Left lobe of liver (tissue), 2 donors: ENCODE data around the gene CMC1. TPM values are rescaled to one million over a fixed set of nuclear protein-coding genes. Genes with fewer than 3 reads are reported as not detected.
A peak's percentile ranks its signal among the peaks of the same experiment; 100 is the strongest.
"Not testable (repeated sequence)": the region's sequence is repeated elsewhere in the genome, so short reads cannot be mapped to it uniquely, and the experiment has no call there.

ENCODE experiments used
- ATAC-seq: fragments of 200-7000 bp; cut with Tn5 transposase; one replicate; pipeline ENCODE4 v1.9.1; 2020; ENCODE audit warnings: mild to moderate bottlenecking, moderate library complexity
- DNase-seq: peaks from one replicate; pipeline ENCODE4 v3.0.0-alpha.2; 2020; ENCODE audit warnings: low spot score
- total RNA-seq: library from RNA; stranded (reverse); gene quantifications from one replicate; pipeline ENCODE4 v1.2.1, GENCODE V29; 2021
- donor health status: DM: no; HTN: no; CAD: no; lungs with moderate emphysema.
- donor health status: DM: no; HTN: yes; CAD: no.

The CMC1 gene
- total RNA-seq, 1 donor from 2014 or later = 12.4 TPM

DNA sequence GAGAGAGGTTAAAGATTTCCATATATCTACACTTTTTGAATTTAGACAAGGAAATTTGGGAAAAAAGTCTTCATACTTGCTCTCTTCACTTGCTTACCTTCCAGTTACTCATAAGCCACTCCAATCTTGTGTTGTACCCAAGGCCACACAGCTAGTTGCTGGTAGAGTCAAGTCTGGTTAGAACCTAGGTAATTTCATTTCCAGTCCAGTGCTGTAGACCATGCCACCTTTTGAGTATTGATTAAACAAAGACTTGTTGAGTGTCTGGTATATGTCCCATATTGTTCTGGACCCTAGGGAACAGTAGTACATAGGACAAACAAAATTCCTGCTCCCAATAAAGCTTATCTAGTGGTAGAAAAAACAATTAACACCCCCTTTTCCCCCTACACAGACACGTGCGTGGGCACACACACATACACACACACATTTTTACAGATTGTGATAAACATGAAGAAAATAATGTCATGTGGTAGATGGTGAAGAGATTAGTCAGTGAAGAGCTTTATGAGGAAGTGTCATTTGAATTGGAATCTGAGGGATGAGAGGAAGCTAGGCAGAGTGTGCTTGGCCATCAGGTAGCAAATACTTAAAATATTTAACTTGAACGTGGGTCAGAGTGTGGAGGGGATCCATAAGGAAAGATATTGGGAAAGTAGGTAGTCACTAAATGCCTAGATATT, 2.1 kb downstream of the CMC1 start:
- ATAC-seq (no peak), DNase-seq (no peak)

DNA sequence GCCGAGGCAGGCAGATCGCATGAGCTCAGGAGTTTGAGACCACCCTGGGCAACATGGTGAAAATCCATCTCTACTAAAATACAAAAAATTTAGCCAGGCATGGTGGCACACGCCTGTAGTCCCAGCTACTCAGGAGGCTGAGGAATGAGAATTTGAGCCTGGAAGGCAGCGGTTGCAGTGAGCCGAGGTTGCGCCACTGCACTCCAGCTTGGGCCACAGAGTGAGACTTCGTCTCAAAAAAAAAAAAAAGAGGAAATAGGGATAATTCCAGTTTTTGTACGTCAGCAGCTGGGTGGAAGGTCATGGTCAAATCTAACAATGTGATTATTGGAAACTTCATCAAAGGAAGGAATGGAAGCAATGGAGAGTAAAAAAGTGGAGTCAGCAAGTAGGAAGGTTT, 3.1 kb downstream of the CMC1 start:
- DNase-seq (no peak), ATAC-seq (no peak)

DNA sequence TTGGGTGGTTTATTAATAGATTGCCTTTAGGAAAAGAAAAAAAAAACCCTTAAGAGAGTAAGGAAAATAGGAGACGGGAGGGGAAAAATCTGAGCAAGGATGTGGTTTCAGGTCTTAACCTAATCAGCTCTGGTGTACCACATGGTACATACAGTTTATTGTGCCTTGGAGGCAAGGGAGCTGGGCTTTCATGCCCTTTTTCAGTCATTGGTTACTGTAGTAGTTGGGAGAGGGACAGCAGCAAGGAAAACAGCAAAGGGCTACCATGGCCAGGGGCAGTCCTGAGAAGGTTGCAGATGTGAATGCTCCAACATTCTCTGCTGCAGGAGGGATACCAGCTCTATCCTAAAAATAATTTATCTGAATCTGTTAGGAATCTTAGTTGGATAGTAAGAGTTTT, 5.9 kb downstream of the CMC1 start:
- no peak for DNase-seq
- no peak for ATAC-seq

GRCh38 chr3:28250999-28251398, 9.6 kb downstream of the CMC1 start:
- ATAC-seq = no peak
- no peak for DNase-seq

GRCh38 chr3:28252001-28252431, 10.6 kb downstream of the CMC1 start:
- no peak for ATAC-seq
- DNase-seq = no peak

DNA sequence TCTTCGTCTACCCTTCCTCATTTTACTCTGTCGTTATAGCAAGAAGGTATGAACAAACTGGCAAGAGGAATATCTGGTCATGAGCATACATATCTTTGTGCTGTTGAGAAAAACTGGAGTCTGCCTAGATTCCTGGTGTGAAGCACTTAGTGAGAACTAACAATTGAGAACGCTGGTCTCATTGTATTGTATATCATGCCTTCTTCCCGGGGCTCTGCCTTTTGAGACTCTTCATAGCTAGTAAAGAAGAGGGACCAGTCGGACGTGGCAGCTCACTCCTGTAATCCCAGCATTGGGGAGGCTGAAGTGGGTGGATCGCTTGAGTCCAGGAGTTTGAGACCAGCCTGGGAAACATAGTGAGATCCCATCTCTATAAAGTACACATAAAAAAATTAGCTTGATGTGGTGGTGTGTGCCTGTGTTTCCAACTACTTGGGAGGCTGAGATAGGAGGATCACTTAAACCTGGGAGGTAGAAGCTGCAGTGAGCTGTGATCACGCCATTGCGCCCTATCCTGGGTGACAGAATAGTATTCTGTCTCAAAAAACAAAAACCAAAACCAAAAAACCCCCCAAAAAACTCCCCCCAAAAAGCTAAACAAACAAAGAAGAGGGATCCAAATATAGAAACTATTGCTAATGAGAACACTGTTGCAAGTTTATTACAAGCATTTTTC, 11.8 kb downstream of the CMC1 start:
- no peak for DNase-seq
- ATAC-seq = no peak

DNA sequence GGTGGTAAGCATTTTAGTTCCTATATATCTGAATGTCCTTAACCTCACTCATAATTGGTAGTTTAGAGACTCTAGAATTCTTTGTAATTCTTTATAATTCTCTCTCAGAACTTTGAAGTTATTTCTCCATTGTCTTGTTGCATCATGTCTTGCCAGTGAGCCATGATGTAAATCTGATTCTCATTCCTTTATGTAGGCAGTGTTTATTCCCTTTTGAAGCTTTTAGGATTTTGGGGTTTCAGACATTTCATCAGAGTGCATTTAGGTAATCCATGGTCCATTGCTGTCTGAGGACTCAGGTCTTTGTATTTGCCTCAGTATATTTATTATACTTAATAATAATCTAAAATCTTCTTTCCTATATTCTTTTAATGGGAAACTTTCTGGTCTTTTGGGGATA, 20.6 kb downstream of the CMC1 start:
- ATAC-seq (no peak), DNase-seq (no peak)

GRCh38 chr3:28265641-28266040, 24.2 kb downstream of the CMC1 start:
- DNase-seq (no peak), ATAC-seq (no peak)

- DNase-seq = no peak
- ATAC-seq = peak; percentile 82
These were observed 26.8 kb downstream of the CMC1 start for GRCh38 chr3:28267984-28268849.

DNA sequence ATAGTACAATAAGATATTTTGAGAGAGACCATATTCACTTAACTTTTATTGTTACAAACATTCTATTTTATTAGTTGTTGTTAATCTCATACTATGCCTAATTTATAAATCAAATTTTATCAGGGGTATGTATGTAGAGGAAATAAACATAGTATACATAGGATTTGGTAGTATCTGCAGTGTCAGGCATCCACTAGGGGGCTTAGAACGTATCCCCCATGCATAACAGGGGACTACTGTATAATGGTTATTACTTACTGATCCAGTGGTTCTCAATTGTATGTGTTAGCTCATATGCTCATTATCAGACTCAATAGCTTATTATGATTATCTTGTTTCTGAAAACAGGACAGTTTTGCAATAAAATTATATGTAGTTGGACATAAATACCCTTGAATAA, 27.6 kb downstream of the CMC1 start:
- ATAC-seq (no peak), DNase-seq (no peak)

DNA sequence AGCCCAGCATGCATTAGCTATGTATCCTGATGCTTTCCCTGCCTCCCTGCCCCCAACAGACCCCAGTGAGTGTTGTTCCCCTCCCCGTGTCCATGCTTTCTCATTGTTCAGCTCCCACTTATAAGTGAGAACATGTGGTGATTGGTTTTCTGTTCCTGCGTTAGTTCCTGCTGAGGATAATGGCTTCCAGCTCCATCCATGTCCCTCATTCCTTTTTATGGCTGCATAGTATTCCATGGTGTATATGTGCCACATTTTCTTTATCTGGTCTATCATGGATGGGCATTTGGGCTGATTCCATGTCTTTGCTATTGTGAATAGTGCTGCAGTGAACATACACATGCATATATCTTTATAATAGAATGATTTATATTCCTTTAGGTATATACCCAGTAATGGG, 28.5 kb downstream of the CMC1 start:
- not testable (repeated sequence) for DNase-seq, ATAC-seq

GRCh38 chr3:28273837-28274236, 32.4 kb downstream of the CMC1 start:
- no peak for ATAC-seq

DNA sequence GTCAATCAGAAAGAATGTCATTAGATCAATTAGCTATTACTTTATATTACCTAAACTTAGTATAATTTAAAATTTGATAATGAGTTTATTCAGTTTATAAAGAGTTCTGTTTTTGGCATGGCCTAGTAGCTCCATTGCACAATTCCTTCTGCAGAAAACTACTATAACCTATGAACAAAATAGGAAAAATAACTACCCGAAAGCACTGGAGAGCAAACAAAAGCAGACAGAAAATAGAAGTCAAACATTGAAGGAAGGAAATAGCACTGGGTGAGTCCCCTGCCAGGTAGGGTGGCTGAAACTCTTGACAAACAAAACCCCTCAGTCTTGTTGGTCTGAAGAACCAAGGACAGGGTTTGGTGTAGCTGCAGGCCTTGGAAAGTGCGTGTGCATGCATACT, 37.5 kb downstream of the CMC1 start:
- DNase-seq (no peak), ATAC-seq (peak; percentile 66)

More at GRCh38 chr3:28273837-28274236, 32.4 kb downstream of the CMC1 start:
- DNase-seq = no peak

DNA sequence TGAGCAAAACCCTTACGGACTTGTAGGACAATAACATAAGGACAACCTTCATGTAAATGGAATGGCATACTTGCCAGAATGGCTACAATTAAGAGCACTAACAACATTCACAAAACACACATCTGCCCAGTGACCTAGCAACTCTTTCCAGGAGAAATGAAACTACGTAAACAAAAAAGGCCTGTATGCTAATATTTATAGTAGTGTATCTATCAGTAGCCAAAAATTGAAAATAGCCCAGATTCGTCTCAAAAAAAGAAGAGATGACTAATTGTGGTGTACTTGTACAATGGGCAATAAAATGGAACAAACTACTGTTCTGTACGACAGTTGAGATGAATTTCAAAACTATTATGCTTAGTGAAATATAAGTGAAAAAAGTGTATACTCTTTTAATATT, 38.4 kb downstream of the CMC1 start:
- DNase-seq (no peak), ATAC-seq (no peak)

GRCh38 chr3:28280781-28281180, 39.4 kb downstream of the CMC1 start:
- ATAC-seq (no peak), DNase-seq (no peak)

GRCh38 chr3:28286595-28286994, 45.2 kb downstream of the CMC1 start:
- DNase-seq = no peak
- ATAC-seq = peak; percentile 92

- no peak for ATAC-seq
These were observed 45.6 kb downstream of the CMC1 start for GRCh38 chr3:28287046-28287445.

DNA sequence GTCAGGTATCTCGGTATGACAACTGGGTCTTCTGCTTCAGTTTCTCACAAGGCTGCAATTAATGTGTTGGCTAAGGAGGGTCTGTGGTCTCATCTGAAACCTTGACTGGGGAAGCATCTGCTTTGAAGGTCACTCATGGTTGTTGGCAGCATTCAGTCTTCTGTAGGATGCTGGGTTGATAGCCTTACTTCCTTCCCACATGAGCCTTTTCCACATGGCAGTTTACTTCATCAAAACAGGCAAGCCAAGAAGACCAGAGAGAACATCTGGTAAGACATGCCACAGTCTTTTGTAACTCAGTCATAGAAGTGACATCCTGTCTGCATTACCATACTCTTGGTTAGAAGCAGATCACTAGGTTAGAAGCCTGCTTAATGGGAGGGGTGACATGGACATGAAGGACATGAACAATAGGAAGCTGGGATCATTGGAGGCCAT, 49.5 kb downstream of the CMC1 start:
- no peak for ATAC-seq
- DNase-seq = no peak

More at GRCh38 chr3:28287046-28287445, 45.6 kb downstream of the CMC1 start:
- no peak for DNase-seq

DNA sequence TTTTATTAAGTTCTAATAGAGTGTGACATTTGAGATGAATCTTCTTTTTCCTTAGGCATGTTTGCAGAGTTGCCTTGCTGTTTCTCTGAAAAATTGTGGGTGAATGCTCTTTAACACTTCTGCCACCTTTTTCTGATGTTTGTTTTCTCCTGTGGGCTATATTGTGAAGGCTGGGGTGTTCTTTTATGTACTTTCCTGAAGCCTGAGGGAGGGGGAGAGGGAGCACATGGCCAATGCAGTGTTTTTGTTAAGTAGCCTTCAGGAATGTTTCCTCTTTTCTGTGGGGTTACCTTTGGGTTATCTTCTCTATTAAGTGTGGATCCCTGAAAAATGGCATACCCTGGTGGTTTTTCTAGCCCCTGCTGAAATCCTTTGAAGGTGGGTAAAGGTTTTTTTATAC, 50.2 kb downstream of the CMC1 start:
- no peak for ATAC-seq
- DNase-seq = no peak

GRCh38 chr3:28292622-28293021, 51.2 kb downstream of the CMC1 start:
- DNase-seq (no peak), ATAC-seq (no peak)

DNA sequence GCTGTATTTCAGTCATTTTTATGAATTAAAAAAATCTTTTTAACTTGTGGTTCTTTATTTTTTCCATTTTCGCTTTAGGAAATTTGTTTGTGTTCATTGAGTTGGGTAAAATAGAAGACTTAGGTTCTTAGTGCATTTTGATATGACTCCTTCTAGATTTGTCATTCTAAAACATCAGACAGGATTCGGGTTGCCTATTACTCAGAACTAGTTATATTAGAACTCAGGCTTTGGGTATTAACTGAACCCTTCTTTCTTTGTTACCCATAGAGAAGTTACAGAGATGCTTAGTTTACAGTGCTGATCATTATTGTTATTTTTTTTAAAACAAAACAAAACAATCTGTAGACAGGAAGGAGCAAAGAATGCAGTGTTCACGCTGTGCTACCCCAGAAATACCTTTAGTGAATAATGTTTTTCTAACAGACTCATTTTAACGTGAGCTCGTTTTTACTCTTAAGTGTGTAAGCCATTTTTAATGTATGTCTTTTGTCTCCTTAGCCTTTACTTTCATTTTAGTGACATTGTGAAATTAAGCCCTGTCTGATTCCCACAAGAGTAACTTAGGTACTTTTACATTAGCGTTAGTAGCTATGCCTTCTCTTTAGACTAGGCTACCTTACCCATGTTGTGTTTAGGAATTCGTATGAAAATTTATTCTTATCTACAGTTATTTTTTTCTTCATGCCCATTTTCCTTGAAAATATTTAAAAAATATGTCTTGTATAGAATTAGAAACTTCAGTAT, 53.4 kb downstream of the CMC1 start:
- DNase-seq = no peak
- no peak for ATAC-seq
